Inflammatory macrophage (primary cell): ENCODE results near the gene MYCBPAP.
A peak's percentile ranks its signal among the peaks of the same experiment; 100 is the strongest.
"Not testable (repeated sequence)": the region's sequence is repeated elsewhere in the genome, so short reads cannot be mapped to it uniquely, and the experiment has no call there.

ENCODE experiments used
- DNase-seq, 2 donors: peaks; one replicate each; pipeline ENCODE4 v3.0.0-alpha.2; 2020 to 2022

MYCBPAP gene

GRCh38 chr17:50471009-50471905, 37.0 kb upstream of the MYCBPAP start:
- DNase-seq, result no peak

GRCh38 chr17:50472286-50472685, 36.0 kb upstream of the MYCBPAP start:
- no peak for DNase-seq

- not testable (repeated sequence) for DNase-seq
These were observed 35.5 kb upstream of the MYCBPAP start for GRCh38 chr17:50472761-50473161.

GRCh38 chr17:50473901-50474300, 34.3 kb upstream of the MYCBPAP start:
- DNase-seq, result no peak

GRCh38 chr17:50474523-50474922, 33.7 kb upstream of the MYCBPAP start:
- no peak for DNase-seq

- no peak for DNase-seq
These were observed 32.9 kb upstream of the MYCBPAP start for GRCh38 chr17:50475362-50475761.

GRCh38 chr17:50475775-50476544, 32.3 kb upstream of the MYCBPAP start:
- not testable (repeated sequence) for DNase-seq

GRCh38 chr17:50476545-50477315, 31.5 kb upstream of the MYCBPAP start:
- DNase-seq, result no peak

GRCh38 chr17:50477976-50478375, 30.3 kb upstream of the MYCBPAP start:
- DNase-seq, result no peak

GRCh38 chr17:50478391-50479381, 29.6 kb upstream of the MYCBPAP start, which contains the start of gene RSAD1:
Gene RSAD1 (plus strand): TSS chr17:50478860. CDS start chr17:50478885, 25 bp downstream.
- peak; percentile 88 to 92 for DNase-seq

- DNase-seq, result peak; percentile 80 to 84
These were observed 28.6 kb upstream of the MYCBPAP start for GRCh38 chr17:50479522-50480141.

- no peak for DNase-seq
These were observed 28.0 kb upstream of the MYCBPAP start for GRCh38 chr17:50480142-50480764.

GRCh38 chr17:50480854-50481490, 27.3 kb upstream of the MYCBPAP start:
- DNase-seq, result peak; percentile 18 to 64

- DNase-seq, result no peak
These were observed 26.6 kb upstream of the MYCBPAP start for GRCh38 chr17:50481648-50482047.

GRCh38 chr17:50482110-50482509, 26.1 kb upstream of the MYCBPAP start:
- DNase-seq, result no peak

- peak; percentile 85 to 93 for DNase-seq
These were observed 25.7 kb upstream of the MYCBPAP start for GRCh38 chr17:50482516-50482915.

- no peak for DNase-seq
These were observed 25.0 kb upstream of the MYCBPAP start for GRCh38 chr17:50483266-50483665.

GRCh38 chr17:50484386-50485155, 23.7 kb upstream of the MYCBPAP start:
- no peak for DNase-seq
